B cell (primary cell): ENCODE measurements around the gene SDK2.

Source experiments
- CTCF ChIP-seq: fragments of 200-600 bp; IDR thresholded peaks from one replicate; pipeline ENCODE4 v1.8.0; 2022; ENCODE audit warnings: antibody characterized with exemption, mild to moderate bottlenecking
- EZH2 ChIP-seq: IDR thresholded peaks from 2 replicates; pipeline ENCODE4 v1.6.1; 2012; ENCODE audit warnings: borderline replicate concordance, low read depth, mild to moderate bottlenecking, moderate library complexity, low read length; ENCODE audit not compliant: insufficient read depth, poor library complexity, severe bottlenecking

GRCh38 chr17:73293031-73293430 lies 351.2 kb downstream of the SDK2 start:
- TF ChIP-seq CTCF (no peak), EZH2 (no peak)
